SU-DHL-6 (cell line): Measurements from ENCODE around the gene PRKCZ.

ENCODE experiments used
- EZH2phosphoT487 ChIP-seq: fragments of 200-600 bp; sonication (generic), shearing (Covaris generic); conservative IDR thresholded peaks from 2 replicates; pipeline ENCODE4 v1.6.1; 2018; ENCODE audit warnings: mild to moderate bottlenecking, antibody characterized with exemption, low read length, moderate library complexity, mixed read lengths
- TF ChIP-seq, protein P1 (sequence below): fragments of 200-600 bp; sonication (generic); IDR thresholded peaks from one replicate; pipeline ENCODE4 v1.5.1; 2017; ENCODE audit warnings: antibody characterized with exemption, mild to moderate bottlenecking, low read length, moderate library complexity; ENCODE audit not compliant: insufficient read depth, poor library complexity, severe bottlenecking

DNA sequence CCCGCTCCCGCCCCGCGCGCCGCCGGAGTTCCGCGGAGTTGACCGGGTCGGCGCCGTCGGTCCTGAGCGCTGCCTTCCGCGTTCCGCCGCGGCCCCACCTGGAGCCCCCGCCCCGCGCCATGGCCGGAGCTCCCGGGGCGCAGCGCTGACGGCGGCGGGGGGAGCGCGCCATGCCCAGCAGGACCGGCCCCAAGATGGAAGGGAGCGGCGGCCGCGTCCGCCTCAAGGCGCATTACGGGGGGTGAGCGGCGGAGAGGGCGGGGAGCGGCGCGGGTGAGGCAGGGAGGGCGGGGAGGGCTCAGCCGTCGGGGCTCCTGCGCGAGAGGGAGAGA, 216 bp downstream of the PRKCZ start:
- TF ChIP-seq, protein P1, sequence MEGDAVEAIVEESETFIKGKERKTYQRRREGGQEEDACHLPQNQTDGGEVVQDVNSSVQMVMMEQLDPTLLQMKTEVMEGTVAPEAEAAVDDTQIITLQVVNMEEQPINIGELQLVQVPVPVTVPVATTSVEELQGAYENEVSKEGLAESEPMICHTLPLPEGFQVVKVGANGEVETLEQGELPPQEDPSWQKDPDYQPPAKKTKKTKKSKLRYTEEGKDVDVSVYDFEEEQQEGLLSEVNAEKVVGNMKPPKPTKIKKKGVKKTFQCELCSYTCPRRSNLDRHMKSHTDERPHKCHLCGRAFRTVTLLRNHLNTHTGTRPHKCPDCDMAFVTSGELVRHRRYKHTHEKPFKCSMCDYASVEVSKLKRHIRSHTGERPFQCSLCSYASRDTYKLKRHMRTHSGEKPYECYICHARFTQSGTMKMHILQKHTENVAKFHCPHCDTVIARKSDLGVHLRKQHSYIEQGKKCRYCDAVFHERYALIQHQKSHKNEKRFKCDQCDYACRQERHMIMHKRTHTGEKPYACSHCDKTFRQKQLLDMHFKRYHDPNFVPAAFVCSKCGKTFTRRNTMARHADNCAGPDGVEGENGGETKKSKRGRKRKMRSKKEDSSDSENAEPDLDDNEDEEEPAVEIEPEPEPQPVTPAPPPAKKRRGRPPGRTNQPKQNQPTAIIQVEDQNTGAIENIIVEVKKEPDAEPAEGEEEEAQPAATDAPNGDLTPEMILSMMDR = no peak
- TF ChIP-seq EZH2phosphoT487 = no peak
